Suprapubic skin (tissue), 4 donors: ENCODE data around the gene ZCCHC24. TPM values are rescaled to one million over a fixed set of nuclear protein-coding genes. Genes with fewer than 3 reads are reported as not detected.

Source experiments
- DNase-seq, 2 donors: peaks; one replicate each; pipeline ENCODE4 v3.0.0-alpha.2; 2019; ENCODE audit warnings: low spot score in 2 of 2
- H3K27ac ChIP-seq: fragments of 200-600 bp; sonication (generic); one replicate; pipeline ENCODE4 v1.5.1; 2019
- H3K27me3 ChIP-seq: fragments of 200-600 bp; sonication (generic); one replicate; pipeline ENCODE4 v1.5.1; 2019
- H3K36me3 ChIP-seq: fragments of 200-600 bp; sonication (generic); one replicate; pipeline ENCODE4 v1.5.1; 2019
- H3K4me1 ChIP-seq: fragments of 200-600 bp; sonication (generic); one replicate; pipeline ENCODE4 v1.5.1; 2019
- H3K4me3 ChIP-seq: fragments of 200-600 bp; sonication (generic); one replicate; pipeline ENCODE4 v1.5.1; 2019; ENCODE audit warnings: mild to moderate bottlenecking
- H3K9me3 ChIP-seq: fragments of 200-600 bp; sonication (generic); one replicate; pipeline ENCODE4 v1.5.1; 2019
- CTCF ChIP-seq, 2 donors: fragments of 200-600 bp in 1 of 2; fragments of 450-650 bp in 1 of 2; sonication (generic) in 1 of 2; IDR thresholded peaks; one replicate each; pipeline ENCODE4 v1.5.1; 2016 to 2019; ENCODE audit warnings: antibody characterized with exemption in 2 of 2, mild to moderate bottlenecking in 1 of 2, moderate library complexity in 1 of 2
- EP300 ChIP-seq: sonication (generic); formaldehyde crosslinking; IDR thresholded peaks from one replicate; pipeline ENCODE4 v1.6.1; 2017; ENCODE audit warnings: antibody characterized with exemption
- POLR2A ChIP-seq, 2 donors: fragments of 450-650 bp; IDR thresholded peaks; one replicate each; pipeline ENCODE4 v1.6.1; 2017; ENCODE audit warnings: antibody characterized with exemption in 2 of 2, mild to moderate bottlenecking in 2 of 2, moderate library complexity in 2 of 2
- POLR2AphosphoS5 ChIP-seq, 3 donors: sonication (generic); formaldehyde crosslinking; IDR thresholded peaks; one replicate each; pipeline ENCODE4 v1.6.1; 2017; ENCODE audit warnings: antibody characterized with exemption in 3 of 3
- WGBS: methylation state at CpG from one replicate; pipeline ENCODE4 v1.1.5; 2018; 5-methylcytosine and 5-hydroxymethylcytosine counted together
- total RNA-seq, 4 donors: library from RNA; depleted of rRNA; stranded (reverse); fragments of >200 nt; gene quantifications; one replicate each; pipeline ENCODE4 v1.1.0, GENCODE V29; 2016

Gene ZCCHC24
- total RNA-seq, 4 donors from 2014 or later: 8.9 to 17.3 (median 12.8) TPM

GRCh38 chr10:79398642-79399041, 46.8 kb downstream of the ZCCHC24 start:
- no peaks in the 10 kb centered on the region for H3K27me3 ChIP-seq
- peak overlapping the region; percentile 82 for H3K27ac ChIP-seq
- WGBS: 89% methylated on average over 4 of the region's 4 CpGs
- H3K9me3 ChIP-seq: no peaks in the 10 kb centered on the region
- H3K4me3 ChIP-seq: no peak overlapping the region
- H3K4me1 ChIP-seq: peaks cover 73% of the 10 kb centered on the region
- TF ChIP-seq EP300 (no peak), POLR2AphosphoS5 (IDR thresholded peaks at IDR 0.05) (no peak), CTCF (IDR thresholded peaks at IDR 0.05) (no peak), POLR2A (IDR thresholded peaks at IDR 0.05) (no peak)
- peaks cover 4% of the 10 kb centered on the region for H3K36me3 ChIP-seq
- no peak for DNase-seq

GRCh38 chr10:79397575-79398303, 47.7 kb downstream of the ZCCHC24 start:
- Histone ChIP-seq H3K4me3 (no peak overlapping the region), H3K27ac (peak overlapping the region; percentile 82), H3K27me3 (no peaks in the 10 kb centered on the region), H3K9me3 (no peaks in the 10 kb centered on the region), H3K4me1 (peaks cover 64% of the 10 kb centered on the region), H3K36me3 (peaks cover 4% of the 10 kb centered on the region)
- no peak for DNase-seq
- 71% methylated on average over 13 of the region's 17 CpGs for WGBS
- TF ChIP-seq EP300: no peak
- peak in 1 of 3 donors; percentile 50 for TF ChIP-seq POLR2AphosphoS5 (IDR thresholded peaks at IDR 0.05)

- peaks cover 63% of the 10 kb centered on the region for H3K4me1 ChIP-seq
- no peaks in the 10 kb centered on the region for H3K9me3 ChIP-seq
- H3K27ac ChIP-seq: peak overlapping the region; percentile 82
- TF ChIP-seq EP300 (no peak), POLR2A (IDR thresholded peaks at IDR 0.05) (no peak), POLR2AphosphoS5 (IDR thresholded peaks at IDR 0.05) (no peak), CTCF (IDR thresholded peaks at IDR 0.05) (no peak)
- no peak for DNase-seq
- 79% methylated on average over 5 of the region's 6 CpGs for WGBS
- no peak overlapping the region for H3K4me3 ChIP-seq
- no peaks in the 10 kb centered on the region for H3K27me3 ChIP-seq
- peaks cover 4% of the 10 kb centered on the region for H3K36me3 ChIP-seq
These were observed 48.4 kb downstream of the ZCCHC24 start for GRCh38 chr10:79397051-79397450.

GRCh38 chr10:79396520-79396919, 48.9 kb downstream of the ZCCHC24 start:
- no peak overlapping the region for H3K4me3 ChIP-seq
- no peak for TF ChIP-seq EP300
- TF ChIP-seq POLR2AphosphoS5 (IDR thresholded peaks at IDR 0.05): no peak
- TF ChIP-seq POLR2A (IDR thresholded peaks at IDR 0.05): no peak
- no peak for TF ChIP-seq CTCF (IDR thresholded peaks at IDR 0.05)
- 93% methylated on average over 5 of the region's 5 CpGs for WGBS
- no peak overlapping the region for H3K27ac ChIP-seq
- H3K4me1 ChIP-seq: peaks cover 61% of the 10 kb centered on the region
- no peaks in the 10 kb centered on the region for H3K9me3 ChIP-seq
- DNase-seq: no peak
- peaks cover 4% of the 10 kb centered on the region for H3K36me3 ChIP-seq
- no peaks in the 10 kb centered on the region for H3K27me3 ChIP-seq

- no peak for DNase-seq
- Histone ChIP-seq H3K4me3 (no peak overlapping the region), H3K9me3 (no peaks in the 10 kb centered on the region), H3K27me3 (no peaks in the 10 kb centered on the region), H3K4me1 (peaks cover 44% of the 10 kb centered on the region), H3K27ac (no peak overlapping the region), H3K36me3 (peaks cover 7% of the 10 kb centered on the region)
- no peak for TF ChIP-seq POLR2A (IDR thresholded peaks at IDR 0.05)
- no peak for TF ChIP-seq POLR2AphosphoS5 (IDR thresholded peaks at IDR 0.05)
- no peak for TF ChIP-seq EP300
- no peak for TF ChIP-seq CTCF (IDR thresholded peaks at IDR 0.05)
- 97% methylated on average over 5 of the region's 5 CpGs for WGBS
These were observed 50.8 kb downstream of the ZCCHC24 start for GRCh38 chr10:79394664-79395063.
